Measurements from ENCODE around the gene CCDC17. TPM values are rescaled to one million over a fixed set of nuclear protein-coding genes. Genes with fewer than 3 reads are reported as not detected.

Gene CCDC17
- polyA plus RNA-seq, 3 donors, result 4.4 TPM; not detected in 2

GRCh38 chr1:45669379-45669778, 45.5 kb upstream of the CCDC17 start:
- no peak for DNase-seq
- Histone ChIP-seq H4K20me1 (ENCODE audit: insufficient read depth, low read length) (peaks cover 99% of the 10 kb centered on the region), H2AFZ (ENCODE audit: insufficient read depth, low read depth, low read length, poor library complexity, severe bottlenecking) (no peak overlapping the region), H3K79me2 (ENCODE audit: insufficient read depth, low read length) (peaks cover 100% of the 10 kb centered on the region), H3K4me2 (replicated peaks; ENCODE audit: extremely low read depth, low read length, poor library complexity, severe bottlenecking) (no peak overlapping the region), H3K4me1 (ENCODE audit: control insufficient read depth in 1 of 2, insufficient read depth in 2 of 2, low read length in 2 of 2) (peaks cover 0 to 5% of the 10 kb centered on the region in 2 donors), H3K4me3 (replicated peaks in 1 of 3; ENCODE audit: low read depth in 2 of 3, low read length in 3 of 3) (no peak overlapping the region), H3K9me3 (replicated peaks in 1 of 2; ENCODE audit: control insufficient read depth in 1 of 2, insufficient read depth in 1 of 2, low read length in 2 of 2) (no peaks in the 10 kb centered on the region), H3K9ac (ENCODE audit: insufficient read depth, low read length, poor library complexity, severe bottlenecking) (no peak overlapping the region), H3K27ac (ENCODE audit: low read depth in 1 of 2, low read length in 2 of 2) (peak overlapping the region in 1 of 2 donors; percentile 44), H3K36me3 (replicated peaks in 1 of 2; ENCODE audit: control insufficient read depth in 1 of 2, insufficient read depth in 2 of 2, low read length in 2 of 2) (peaks cover 2 to 46% of the 10 kb centered on the region in 2 donors), H3K27me3 (ENCODE audit: control insufficient read depth in 2 of 2, insufficient read depth in 2 of 2, low read length in 2 of 2) (no peaks in the 10 kb centered on the region)
- H3K4me1 Mint-ChIP-seq, result peaks cover 20% of the 10 kb centered on the region
- WGBS (ENCODE audit: insufficient coverage), result no CpG with 5 or more reads among the region's 1 CpG
- H3K27me3 Mint-ChIP-seq (ENCODE audit: low read depth in 3 of 3), result no peaks in the 10 kb centered on the region
- H3K4me3 Mint-ChIP-seq, result no peak overlapping the region
- no peaks in the 10 kb centered on the region for H3K9me3 Mint-ChIP-seq
- peaks cover 23 to 28% of the 10 kb centered on the region in 2 donors for H3K36me3 Mint-ChIP-seq
- peak overlapping the region in 2 of 7 donors; percentile 19 to 50 for H3K27ac Mint-ChIP-seq
- TF ChIP-seq CTCF (IDR thresholded peaks at IDR 0.05), result no peak
- intact Hi-C loops (cut with micrococcal nuclease), result no loop called here

GRCh38 chr1:45668526-45668925, 44.7 kb upstream of the CCDC17 start:
- Mint-ChIP-seq H3K9me3 (no peaks in the 10 kb centered on the region), H3K4me3 (no peak overlapping the region), H3K36me3 (peaks cover 19 to 21% of the 10 kb centered on the region in 2 donors), H3K27me3 (ENCODE audit: low read depth in 3 of 3) (no peaks in the 10 kb centered on the region), H3K27ac (peak overlapping the region in 2 of 7 donors; percentile 10 to 20), H3K4me1 (peaks cover 20% of the 10 kb centered on the region)
- TF ChIP-seq CTCF (IDR thresholded peaks at IDR 0.05), result no peak
- Histone ChIP-seq H3K27me3 (ENCODE audit: control insufficient read depth in 2 of 2, insufficient read depth in 2 of 2, low read length in 2 of 2) (no peaks in the 10 kb centered on the region), H3K9me3 (replicated peaks in 1 of 2; ENCODE audit: control insufficient read depth in 1 of 2, insufficient read depth in 1 of 2, low read length in 2 of 2) (no peaks in the 10 kb centered on the region), H2AFZ (ENCODE audit: insufficient read depth, low read depth, low read length, poor library complexity, severe bottlenecking) (no peak overlapping the region), H3K79me2 (ENCODE audit: insufficient read depth, low read length) (peaks cover 100% of the 10 kb centered on the region), H3K27ac (ENCODE audit: low read depth in 1 of 2, low read length in 2 of 2) (no peak overlapping the region), H4K20me1 (ENCODE audit: insufficient read depth, low read length) (peaks cover 99% of the 10 kb centered on the region), H3K9ac (ENCODE audit: insufficient read depth, low read length, poor library complexity, severe bottlenecking) (no peak overlapping the region), H3K4me3 (replicated peaks in 1 of 3; ENCODE audit: low read depth in 2 of 3, low read length in 3 of 3) (no peak overlapping the region), H3K4me1 (ENCODE audit: control insufficient read depth in 1 of 2, insufficient read depth in 2 of 2, low read length in 2 of 2) (peaks cover 0 to 5% of the 10 kb centered on the region in 2 donors), H3K36me3 (replicated peaks in 1 of 2; ENCODE audit: control insufficient read depth in 1 of 2, insufficient read depth in 2 of 2, low read length in 2 of 2) (peaks cover 2 to 42% of the 10 kb centered on the region in 2 donors), H3K4me2 (replicated peaks; ENCODE audit: extremely low read depth, low read length, poor library complexity, severe bottlenecking) (no peak overlapping the region)
- 100% methylated on average over 1 of the region's 4 CpGs for WGBS (ENCODE audit: insufficient coverage)
- no peak for DNase-seq
- intact Hi-C loops (cut with micrococcal nuclease), result no loop called here

Data from CD14-positive monocyte (primary cell).